GM11168 (cell line): ENCODE results near the gene ALDH3B1.
"Not testable (repeated sequence)": the region's sequence is repeated elsewhere in the genome, so short reads cannot be mapped to it uniquely, and the experiment has no call there.

Source experiments
- in situ Hi-C: fragments of 300-500 bp; cut with MboI; formaldehyde crosslinking; loops from one replicate; pipeline ENCODE4 v1.12.0; 2022; ENCODE audit warnings: low sequenced_read_pairs; ENCODE audit not compliant: unreplicated experiment

ALDH3B1 gene, protein sequence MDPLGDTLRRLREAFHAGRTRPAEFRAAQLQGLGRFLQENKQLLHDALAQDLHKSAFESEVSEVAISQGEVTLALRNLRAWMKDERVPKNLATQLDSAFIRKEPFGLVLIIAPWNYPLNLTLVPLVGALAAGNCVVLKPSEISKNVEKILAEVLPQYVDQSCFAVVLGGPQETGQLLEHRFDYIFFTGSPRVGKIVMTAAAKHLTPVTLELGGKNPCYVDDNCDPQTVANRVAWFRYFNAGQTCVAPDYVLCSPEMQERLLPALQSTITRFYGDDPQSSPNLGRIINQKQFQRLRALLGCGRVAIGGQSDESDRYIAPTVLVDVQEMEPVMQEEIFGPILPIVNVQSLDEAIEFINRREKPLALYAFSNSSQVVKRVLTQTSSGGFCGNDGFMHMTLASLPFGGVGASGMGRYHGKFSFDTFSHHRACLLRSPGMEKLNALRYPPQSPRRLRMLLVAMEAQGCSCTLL

DNA sequence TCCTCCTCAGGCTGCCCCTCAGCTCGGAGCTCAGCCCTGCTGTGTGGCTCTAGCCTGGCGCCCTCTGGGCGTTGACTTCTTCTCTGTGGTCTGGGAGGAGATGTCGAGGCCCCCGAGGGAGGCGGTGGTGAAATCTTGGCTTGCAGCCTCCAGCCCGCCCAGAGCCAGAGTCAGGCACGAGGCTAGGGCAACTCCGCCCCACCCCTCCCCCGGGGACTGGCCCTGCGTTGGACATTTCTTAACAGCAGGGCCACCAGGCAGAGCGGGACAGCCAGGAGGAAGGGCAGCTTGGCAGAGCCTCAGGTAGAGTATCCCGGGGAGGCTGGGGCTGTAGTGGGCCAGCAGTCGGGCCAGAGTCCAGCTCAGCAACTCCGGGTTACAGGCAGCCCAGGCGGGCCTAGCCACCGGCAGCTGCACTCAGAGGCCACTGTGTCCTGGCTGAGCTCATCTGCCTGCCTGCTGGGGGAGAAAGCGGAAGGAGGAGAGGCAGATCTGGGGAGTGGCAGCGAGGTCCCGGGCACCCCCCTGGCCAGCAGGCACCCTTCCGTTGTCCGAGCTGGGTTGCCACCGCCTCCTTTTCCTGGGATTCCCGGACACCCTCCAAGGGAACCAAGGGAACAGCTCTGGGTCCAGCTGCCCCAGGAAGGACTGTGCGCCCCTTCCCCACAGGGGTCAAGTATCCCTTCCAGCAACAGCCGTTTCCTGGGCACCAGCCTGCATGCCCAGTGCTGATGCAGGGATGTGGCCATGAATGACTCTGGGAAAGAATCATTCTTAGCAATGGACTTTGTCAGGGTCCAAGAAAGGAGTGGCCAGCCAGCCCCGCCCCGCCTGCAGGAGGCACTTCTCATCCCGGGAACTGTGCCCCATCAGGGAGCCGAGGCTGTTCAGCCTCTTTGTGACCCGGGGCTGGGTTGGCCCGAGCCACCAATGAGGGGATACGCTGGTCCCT lies at the start of gene ALDH3B1:
Gene ALDH3B1, plus strand, starts transcription at position 238 of the 952 bp plus-strand sequence. CDS start 4,971 bp downstream, outside the sequence.
- in situ Hi-C loops: no loop called here

DNA sequence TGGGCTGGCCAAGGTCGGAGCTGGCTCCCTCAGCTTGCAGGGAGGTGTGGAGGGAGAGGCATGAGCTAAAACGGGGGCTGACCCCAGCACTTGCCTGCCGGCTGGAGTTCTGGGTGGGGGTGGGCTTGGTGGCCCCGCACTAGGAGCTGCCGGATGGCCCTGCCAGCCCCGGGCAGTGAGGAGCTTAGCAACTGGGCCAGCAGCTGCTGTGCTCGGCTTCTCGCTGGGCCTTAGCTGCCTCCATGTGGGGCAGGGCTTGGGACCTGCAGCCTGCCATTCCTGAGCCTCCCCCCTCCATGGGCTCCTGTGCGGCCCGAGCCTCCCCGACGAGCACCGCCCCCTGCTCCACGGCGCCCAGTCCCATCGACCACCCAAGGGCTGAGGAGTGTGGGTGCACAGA lies 46.9 kb upstream of the ALDH3B1 start:
- in situ Hi-C loops: not testable (repeated sequence)

DNA sequence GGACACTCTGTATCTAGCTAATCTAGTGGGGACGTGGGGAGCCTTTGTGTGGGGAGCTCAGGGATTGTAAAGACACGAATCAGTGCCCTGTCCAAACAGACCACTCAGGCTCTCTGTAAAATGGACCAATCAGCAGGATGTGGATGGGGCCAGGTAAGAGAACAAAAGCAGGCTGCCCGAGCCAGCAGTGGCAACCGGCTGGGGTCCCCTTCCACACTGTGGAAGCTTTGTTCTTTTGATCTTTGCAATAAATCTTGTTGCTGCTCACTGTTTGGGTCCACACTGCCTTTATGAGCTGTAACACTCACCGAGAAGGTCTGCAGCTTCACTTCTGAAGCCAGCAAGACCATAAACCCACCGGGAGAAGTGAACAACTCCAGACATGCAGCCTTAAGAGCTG lies 46.2 kb upstream of the ALDH3B1 start:
- in situ Hi-C loops: not testable (repeated sequence)

DNA sequence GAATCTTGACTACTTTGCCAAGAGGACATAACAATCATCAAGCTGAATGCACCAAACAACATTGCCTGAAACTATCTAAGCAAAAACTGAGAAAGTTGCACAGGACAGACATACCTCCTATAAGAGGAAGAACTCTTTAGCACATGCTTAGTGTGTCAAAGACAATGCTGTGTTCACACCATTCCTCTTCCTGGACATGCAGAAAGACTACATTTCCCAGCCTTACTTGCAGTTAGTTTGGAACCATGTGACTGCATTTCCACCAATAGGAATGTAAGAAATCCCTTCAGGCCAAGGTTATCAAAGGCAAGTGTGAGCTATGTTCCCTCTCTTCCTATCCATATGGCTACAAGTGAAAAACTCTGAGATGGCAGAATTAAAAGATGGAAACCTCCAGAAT lies 45.4 kb upstream of the ALDH3B1 start:
- in situ Hi-C loops: not testable (repeated sequence)

DNA sequence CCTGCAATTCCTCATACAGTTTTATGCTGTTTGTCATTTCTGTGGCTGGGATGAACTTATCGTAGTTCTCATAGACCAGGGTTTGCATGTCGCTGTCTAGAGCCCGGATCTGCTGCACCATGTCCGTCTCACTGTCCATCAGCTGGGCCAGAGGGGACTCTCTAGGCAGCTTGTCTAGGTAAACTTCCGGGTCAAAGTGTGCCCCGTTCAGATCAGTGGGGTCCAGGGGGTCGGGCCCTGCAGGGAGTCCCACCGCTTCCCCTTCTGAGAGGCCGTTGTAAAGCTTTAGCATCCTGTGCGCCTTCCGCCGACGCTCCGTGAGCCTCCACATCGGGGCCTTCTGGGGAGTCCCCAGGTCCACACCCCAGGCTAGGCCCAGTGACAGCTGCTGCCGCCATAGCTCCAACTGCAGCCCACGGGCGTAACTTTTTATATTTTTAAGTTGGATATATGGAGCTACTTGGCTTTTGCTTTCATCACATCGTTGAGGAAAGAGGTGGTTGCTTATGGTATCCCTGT lies 44.2 kb upstream of the ALDH3B1 start:
- in situ Hi-C loops: not testable (repeated sequence)

DNA sequence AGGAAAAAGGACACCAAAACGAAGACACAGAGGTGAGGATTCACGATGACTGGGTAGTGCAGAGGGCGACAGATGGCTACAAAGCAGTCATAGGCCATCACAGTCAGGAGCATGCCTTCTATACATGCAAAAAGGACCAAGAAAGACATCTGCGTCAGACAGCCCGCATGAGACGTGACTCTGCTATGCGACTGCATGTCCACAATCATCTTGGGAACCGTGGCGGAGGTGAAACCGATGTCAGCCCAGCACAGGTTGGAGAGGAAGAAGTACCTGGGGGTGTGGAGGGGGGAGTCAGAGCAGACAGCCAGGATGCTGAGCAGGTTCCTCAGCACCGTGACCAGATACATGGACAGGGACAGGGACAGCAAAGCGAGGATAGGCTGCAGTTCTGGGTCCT lies 35.4 kb upstream of the ALDH3B1 start:
- in situ Hi-C loops: not testable (repeated sequence)

DNA sequence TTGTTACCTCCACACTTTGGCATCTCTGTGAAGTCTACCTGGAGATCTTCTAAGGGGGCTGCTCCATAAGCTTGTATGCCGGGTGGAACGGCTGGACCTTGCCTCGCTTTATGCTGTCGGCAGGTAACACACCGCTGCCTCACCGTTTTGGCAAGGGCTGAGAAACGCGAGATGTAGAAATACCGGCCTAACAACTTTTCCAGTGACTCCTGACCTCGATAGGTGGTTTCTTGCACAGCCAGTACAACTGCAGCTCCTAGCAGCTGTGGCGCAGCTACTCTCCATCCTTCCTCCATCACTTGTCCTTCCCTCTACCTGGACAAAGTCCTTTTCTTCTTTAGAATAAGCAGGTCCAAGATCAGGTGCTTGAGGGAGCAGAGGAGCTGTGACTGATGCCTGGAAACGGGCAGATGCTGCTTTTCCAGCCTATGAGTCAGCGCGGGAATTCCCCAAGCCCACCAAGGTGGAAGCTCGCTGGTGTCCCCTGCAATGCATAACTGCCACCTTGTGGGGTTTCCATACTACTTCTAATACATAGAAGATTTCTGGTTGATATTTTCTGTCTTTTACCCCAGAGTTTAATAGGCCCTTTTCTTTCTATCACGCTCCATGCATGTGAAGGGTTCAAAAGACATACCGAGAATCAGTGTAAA lies 31.2 kb upstream of the ALDH3B1 start:
- in situ Hi-C loops: not testable (repeated sequence)

DNA sequence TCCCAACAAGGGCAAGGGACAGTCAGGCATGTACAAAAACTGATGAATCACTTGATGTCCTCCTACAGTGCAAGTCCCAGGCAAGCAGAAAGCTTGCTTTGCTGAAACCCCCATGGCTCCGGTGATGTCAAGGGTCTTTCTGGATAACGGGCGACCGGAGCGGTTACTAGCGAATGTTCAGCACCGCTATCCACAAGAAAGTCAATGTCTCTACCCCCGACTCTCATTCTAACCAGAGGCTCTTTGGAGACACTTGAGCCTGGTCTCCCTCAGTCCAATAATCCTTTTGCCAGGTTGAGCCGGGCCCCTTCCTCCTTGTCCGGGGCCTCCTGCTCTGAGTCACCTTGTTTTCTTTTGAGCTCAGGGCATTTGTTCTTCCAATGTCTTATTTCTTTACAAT lies 28.9 kb upstream of the ALDH3B1 start:
- in situ Hi-C loops: not testable (repeated sequence)

DNA sequence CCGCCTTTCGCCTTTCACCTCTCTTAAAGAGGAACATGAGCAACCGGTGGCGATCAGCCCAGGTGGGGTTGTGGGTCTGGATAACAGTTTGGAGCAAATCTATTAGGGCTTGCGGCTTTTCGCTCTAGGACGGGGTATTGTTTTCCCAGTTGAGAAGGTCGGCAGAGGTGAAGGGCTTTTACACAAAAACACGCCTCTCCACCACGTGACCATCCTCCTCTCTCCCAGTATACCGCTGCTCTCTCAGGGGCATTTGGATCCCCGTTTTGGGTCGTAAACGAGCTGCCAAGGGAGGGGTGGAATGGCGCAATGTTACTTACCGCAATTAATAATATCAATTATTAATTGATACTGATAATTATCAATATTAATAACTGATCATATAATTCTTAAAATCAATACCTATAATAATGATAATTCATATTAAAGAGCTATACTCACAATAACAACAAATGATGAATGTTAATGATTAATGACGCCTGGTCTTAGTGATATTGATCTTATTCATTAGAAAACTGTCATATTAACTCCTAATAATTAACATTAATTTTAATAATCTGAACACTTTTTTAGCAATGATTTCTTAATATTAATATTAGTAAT lies 27.8 kb upstream of the ALDH3B1 start:
- in situ Hi-C loops: not testable (repeated sequence)

DNA sequence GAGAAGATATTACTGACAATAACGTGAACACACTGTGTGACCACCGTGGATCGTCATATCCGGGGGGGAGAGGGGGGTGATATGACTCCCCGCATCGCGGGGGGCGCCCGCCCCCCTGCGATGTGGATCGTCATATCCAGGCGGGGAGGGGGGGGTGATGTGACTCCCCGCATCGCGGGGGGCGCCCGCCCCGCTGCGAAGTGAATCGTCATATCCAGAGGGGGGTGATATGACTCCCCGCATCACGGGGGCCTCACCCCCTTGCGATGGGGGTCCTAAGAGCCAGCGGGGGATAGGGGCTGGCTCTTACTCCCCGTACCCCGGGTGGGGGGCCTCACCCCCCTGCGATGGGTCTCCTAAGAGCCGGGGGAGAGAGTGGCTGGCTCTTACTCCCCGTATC lies 26.2 kb upstream of the ALDH3B1 start:
- in situ Hi-C loops: no loop called here

DNA sequence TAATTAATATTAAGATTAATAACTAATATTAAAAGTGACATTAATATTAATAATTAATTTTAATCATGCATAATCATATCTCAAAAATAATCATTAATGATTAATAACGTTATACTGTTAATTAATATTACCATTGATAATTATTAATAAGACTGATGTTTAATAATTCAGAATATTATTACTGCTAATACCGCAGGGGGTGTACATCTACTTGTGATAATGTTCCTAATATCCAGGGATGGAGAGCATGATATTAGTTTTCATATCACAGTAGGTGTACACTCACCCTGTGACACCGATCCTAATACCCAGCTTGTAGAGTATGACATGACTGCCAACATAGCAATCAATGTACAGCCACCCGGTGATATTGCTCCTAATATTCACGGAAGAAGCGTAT lies 24.8 kb upstream of the ALDH3B1 start:
- in situ Hi-C loops: loop anchor here (5.0 kb wide), 1 partner anchor 278 kb away; no protein-coding TSS in a partner anchor

DNA sequence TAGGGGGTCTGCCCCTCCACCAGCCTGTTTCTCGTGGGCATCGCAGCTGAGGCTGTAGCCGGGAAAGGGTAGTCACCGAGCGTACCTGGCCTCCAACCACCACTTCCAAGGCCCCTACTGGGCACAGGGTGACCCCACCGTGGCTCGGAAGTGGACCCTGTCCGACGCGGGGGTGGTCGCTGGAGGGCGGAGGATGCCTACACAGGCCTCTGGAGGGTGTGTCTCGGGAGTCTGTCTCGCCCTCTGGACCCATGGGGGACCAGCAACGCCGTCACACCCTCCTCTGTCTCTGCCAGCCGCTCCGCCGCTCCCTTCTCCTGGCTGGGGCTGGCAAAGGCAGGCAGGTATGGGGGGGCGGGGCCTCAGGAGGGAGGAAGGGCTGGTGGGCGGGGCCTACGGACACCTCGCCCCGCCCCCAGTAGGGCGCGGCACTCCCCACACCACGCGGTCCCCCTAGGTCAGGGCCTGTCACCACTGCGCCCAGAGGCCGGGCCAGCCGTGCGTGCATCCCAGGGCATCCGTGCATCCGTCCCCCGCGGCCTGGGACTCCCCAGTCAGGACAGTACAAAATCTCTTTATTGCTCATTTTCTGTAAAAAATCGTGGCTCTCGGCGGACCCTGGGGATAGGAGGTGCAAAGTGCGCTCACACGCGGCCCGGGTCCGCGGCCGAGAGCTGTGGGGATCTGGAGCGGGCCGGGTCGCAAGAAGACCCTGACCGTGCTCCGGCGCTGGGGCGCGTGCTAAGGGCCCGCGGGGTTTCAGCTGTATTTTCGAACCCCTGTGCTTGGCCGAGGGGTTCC lies 19.4 kb upstream of the ALDH3B1 start:
- in situ Hi-C loops: not testable (repeated sequence)

DNA sequence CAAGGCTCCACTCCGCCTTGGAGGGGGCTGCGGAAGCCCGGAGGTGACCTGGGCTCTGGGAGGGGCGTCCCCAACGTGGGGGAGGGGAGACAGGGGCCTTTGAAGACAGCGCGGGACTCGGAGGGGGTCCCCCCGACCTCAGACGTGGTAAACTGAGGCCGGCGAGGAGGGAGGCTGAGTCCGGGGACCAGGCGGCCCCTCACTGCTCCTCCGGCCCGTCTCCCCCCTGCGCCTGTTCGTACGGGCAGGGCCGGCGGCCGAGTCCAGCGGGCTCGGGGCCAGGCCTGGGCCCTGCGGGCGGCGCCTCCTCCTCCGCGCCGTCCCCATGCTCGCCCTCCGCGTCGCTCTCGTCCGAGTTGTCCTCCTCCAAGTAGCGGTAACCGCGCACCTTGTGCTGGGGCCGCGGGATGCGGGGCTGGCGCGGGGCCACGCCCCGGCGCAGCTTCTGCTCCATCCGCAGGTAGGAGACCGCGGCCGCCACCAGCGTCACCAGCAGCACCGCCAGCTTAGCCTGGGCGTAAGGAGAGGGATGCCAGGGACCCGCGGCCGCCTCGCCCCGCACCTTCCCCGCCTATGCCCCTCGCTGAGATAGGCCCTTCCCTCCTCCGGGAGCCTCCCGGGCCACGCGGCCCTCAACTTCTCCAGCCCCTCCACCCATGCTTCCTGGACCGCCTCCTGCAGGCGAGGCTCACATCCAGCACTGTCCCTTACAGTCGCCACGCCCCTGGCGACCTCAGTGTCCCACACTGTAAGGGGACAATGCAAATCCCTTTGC lies 18.6 kb upstream of the ALDH3B1 start:
- in situ Hi-C loops: not testable (repeated sequence)

DNA sequence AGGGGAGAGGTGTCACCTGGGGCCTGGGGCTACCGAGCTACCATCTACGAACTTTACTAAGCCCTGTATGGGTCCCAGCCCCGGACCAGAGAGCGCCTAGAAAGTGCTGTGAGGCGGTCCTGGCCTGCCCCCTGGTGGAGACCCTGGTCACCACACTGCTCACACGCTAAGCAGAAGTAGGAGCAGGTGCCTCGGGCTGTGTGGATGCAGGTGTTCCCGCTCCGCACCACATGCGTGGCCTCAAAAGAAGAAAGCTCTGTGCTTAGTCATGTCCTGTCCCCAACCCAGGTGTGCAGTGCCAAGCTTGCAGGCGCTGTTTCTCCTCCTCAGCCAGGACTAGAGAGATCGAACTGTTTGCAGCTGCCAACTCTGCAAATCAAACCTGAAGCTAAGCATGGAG lies 16.3 kb upstream of the ALDH3B1 start:
- in situ Hi-C loops: not testable (repeated sequence)

DNA sequence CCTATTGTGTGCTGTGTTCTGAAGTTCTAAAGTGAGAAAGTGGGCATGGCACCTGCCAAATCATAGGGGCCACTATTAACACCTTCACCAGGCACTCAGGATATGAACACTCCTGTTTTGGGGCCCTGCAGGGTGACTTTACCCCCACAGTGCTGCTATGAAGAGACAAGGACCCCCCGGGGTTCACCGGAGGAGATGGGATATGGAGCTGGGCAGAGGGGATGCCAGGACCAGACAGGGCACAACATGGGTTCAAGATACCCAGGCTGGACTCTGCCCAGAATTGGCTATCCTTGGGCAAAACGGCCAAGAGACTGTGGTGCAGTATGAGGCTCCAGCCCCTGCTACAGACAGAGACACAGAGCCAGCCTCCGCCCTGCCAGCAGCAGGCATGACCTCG lies 15.7 kb upstream of the ALDH3B1 start:
- in situ Hi-C loops: not testable (repeated sequence)

DNA sequence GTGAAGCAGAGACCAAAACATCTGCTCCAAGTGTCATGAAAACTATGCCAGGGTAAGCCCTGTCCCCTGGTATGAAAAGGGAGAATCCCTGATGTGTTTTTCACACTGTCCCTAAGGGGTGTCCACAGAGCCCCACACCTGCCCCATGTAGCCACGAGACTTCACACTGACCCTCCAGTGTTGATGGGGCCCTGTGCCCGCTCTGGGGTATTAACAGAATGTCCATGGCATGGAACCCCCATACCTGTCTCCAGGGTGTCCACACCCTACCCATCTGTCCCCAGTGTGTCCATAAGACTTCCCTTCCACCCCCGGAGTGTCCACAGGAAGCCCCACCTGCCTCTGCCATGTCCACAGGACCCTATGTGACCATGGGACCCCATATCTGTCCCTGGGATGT lies 15.0 kb upstream of the ALDH3B1 start:
- in situ Hi-C loops: not testable (repeated sequence)

DNA sequence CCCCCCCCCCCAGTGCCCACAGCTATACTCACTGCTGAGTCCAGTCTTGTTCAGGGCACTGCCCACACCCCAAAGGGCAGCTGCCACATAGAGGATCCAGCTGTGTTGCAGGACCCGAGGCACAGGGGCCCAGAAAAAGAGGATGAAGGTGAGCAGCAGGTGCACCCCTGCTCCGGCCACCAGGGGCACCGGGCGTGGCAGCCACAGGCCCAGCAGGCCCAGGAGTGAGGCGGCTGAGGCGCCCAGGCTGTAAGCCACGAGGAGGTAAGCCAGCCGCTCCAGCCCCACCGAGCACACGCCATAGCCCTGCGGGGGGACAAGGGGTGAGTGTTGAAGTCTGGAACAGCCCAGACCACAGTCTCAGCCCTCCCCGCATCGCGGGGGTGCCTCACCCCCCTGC lies 14.5 kb upstream of the ALDH3B1 start:
- in situ Hi-C loops: not testable (repeated sequence)

DNA sequence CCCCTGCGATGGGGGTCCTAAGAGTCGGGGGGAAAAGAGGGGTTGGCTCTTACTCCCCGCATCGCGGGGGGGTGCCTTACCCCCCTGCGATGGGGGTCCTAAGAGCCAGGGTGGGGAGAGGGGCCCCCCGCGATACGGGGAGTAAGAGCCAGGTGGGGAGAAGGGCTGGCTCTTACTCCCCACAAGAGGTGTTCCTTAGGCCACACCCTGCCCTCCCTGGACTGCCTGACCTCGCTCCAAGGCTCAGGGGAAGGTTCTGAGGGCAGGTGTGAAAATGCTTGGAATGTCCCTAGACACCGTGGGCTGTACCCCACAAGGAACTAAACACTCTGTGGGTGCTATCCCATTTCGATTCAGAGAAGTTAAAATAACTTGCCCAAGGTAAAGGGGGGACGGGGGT lies 14.1 kb upstream of the ALDH3B1 start:
- in situ Hi-C loops: no loop called here
